H1 (cell line): ENCODE measurements around the gene USB1. TPM values are rescaled to one million over a fixed set of nuclear protein-coding genes. Genes with fewer than 3 reads are reported as not detected.

Experiments used
- CTCF ChIA-PET: fragments of 300-600 bp; sonication (Branson Sonifier 250); formaldehyde crosslinking; loops from one replicate; lab custom pipeline; 2021; ENCODE audit not compliant: partially characterized antibody; lab: Charles Lee
- POLR2A ChIA-PET: fragments of 300-600 bp; sonication (Branson Sonifier 250); formaldehyde crosslinking; loops from one replicate; lab custom pipeline; 2021; ENCODE audit warnings: inconsistent platforms; ENCODE audit not compliant: partially characterized antibody; lab: Charles Lee
- DNase-seq, 2 experiments: peaks; one replicate each; pipeline versions ENCODE4 v3.0.0 to v3.0.0-alpha.2; 2010 to 2022; ENCODE audit warnings: low spot score in 2 of 2, low read depth in 1 of 2, mixed read lengths in 1 of 2
- FAIRE-seq: peaks from 2 replicates; lab custom pipeline; 2011; peaks lifted over from hg19 to GRCh38; lab: Jason Lieb, UNC
- H2AFZ ChIP-seq: 2 replicates; pipeline ENCODE4 v1.8.1; 2012; ENCODE audit warnings: low read length, inconsistent platforms
- H2AK5ac ChIP-seq: 2 replicates; pipeline ENCODE4 v1.6.1; 2013; ENCODE audit warnings: low read depth, low read length
- H2BK120ac ChIP-seq: replicated peaks from 2 replicates; pipeline ENCODE3; 2013; ENCODE audit warnings: low read depth, low read length, inconsistent platforms
- H2BK12ac ChIP-seq: 2 replicates; pipeline ENCODE4 v1.6.1; 2013; ENCODE audit warnings: low read depth, low read length
- H2BK15ac ChIP-seq: 2 replicates; pipeline ENCODE4 v1.6.1; 2013; ENCODE audit warnings: low read length
- H2BK20ac ChIP-seq: 2 replicates; pipeline ENCODE4 v1.6.1; 2013; ENCODE audit warnings: low read length
- H2BK5ac ChIP-seq: 2 replicates; pipeline ENCODE4 v1.6.1; 2013; ENCODE audit warnings: low read depth, low read length
- H3K14ac ChIP-seq: 2 replicates; pipeline ENCODE4 v1.6.1; 2013; ENCODE audit warnings: inconsistent platforms; ENCODE audit not compliant: insufficient read length
- H3K18ac ChIP-seq: 2 replicates; pipeline ENCODE4 v1.6.1; 2013; ENCODE audit warnings: low read length; ENCODE audit errors: extremely low read depth
- H3K23ac ChIP-seq: 2 replicates; pipeline ENCODE4 v1.6.1; 2013; ENCODE audit warnings: inconsistent platforms; ENCODE audit not compliant: insufficient read length
- H3K23me2 ChIP-seq: 2 replicates; pipeline ENCODE4 v1.6.1; 2013; ENCODE audit warnings: low read depth, low read length
- H3K27ac ChIP-seq: 2 replicates; pipeline ENCODE4 v1.6.1; 2011; ENCODE audit warnings: low read depth, low read length, inconsistent platforms
- H3K27me3 ChIP-seq, 4 experiments: replicated peaks in 1 of 4; 1 replicate in 1 of 4; 2 replicates in 3 of 4; pipeline versions ENCODE4 v1.6.1 to v1.8.1; 2011 to 2013; ENCODE audit warnings: low read length in 3 of 4, mild to moderate bottlenecking in 3 of 4, inconsistent platforms in 2 of 4, mixed read lengths in 2 of 4, moderate library complexity in 1 of 4; ENCODE audit not compliant: control insufficient read depth in 3 of 4, insufficient read depth in 3 of 4; ENCODE audit errors: extremely low read depth in 1 of 4
- H3K36me3 ChIP-seq, 4 experiments: 2 replicates each; pipeline versions ENCODE4 v1.6.1 to v1.8.1; 2011 to 2013; ENCODE audit warnings: mild to moderate bottlenecking in 4 of 4, low read length in 3 of 4, moderate library complexity in 2 of 4, control low read depth in 1 of 4, inconsistent platforms in 1 of 4; ENCODE audit not compliant: insufficient read depth in 4 of 4, control insufficient read depth in 2 of 4
- H3K4ac ChIP-seq: replicated peaks from 2 replicates; pipeline ENCODE3; 2013; ENCODE audit warnings: low read length, low read depth, mixed read lengths, inconsistent platforms; ENCODE audit not compliant: insufficient read length
- H3K4me1 ChIP-seq, 4 experiments: replicated peaks in 1 of 4; 1 replicate in 1 of 4; 2 replicates in 3 of 4; pipeline versions ENCODE4 v1.6.1 to v1.8.1; 2011 to 2013; ENCODE audit warnings: low read length in 3 of 4, inconsistent platforms in 2 of 4, mixed read lengths in 1 of 4; ENCODE audit not compliant: insufficient read depth in 4 of 4, control insufficient read depth in 3 of 4
- H3K4me2 ChIP-seq, 2 experiments: 2 replicates each; pipeline versions ENCODE4 v1.6.1 to v1.8.1; 2011 to 2013; ENCODE audit warnings: low read depth in 2 of 2, low read length in 2 of 2, control low read depth in 1 of 2, inconsistent platforms in 1 of 2, mild to moderate bottlenecking in 1 of 2; ENCODE audit not compliant: insufficient read depth in 1 of 2
- H3K4me3 ChIP-seq, 4 experiments: fragments of 200-600, 300-600 bp in 1 of 4; sonication (generic), shearing (Covaris generic), sonication (Bioruptor Twin) in 1 of 4; 2 replicates each; pipeline versions ENCODE4 v1.5.1 to v1.8.1; 2011 to 2016; ENCODE audit warnings: low read length in 4 of 4, low read depth in 3 of 4, control low read depth in 2 of 4, inconsistent platforms in 2 of 4, mild to moderate bottlenecking in 2 of 4, mixed read lengths in 1 of 4, moderate library complexity in 1 of 4; ENCODE audit not compliant: insufficient read depth in 2 of 4; ENCODE audit errors: extremely low read depth in 1 of 4
- H3K56ac ChIP-seq: replicated peaks from 2 replicates; pipeline ENCODE3; 2013; ENCODE audit warnings: low read depth, mild to moderate bottlenecking, mixed read lengths, low read length, inconsistent platforms; ENCODE audit not compliant: insufficient read length
- H3K79me1 ChIP-seq: 2 replicates; pipeline ENCODE4 v1.6.1; 2013; ENCODE audit warnings: low read depth, low read length, control low read depth
- H3K79me2 ChIP-seq, 2 experiments: 2 replicates each; pipeline versions ENCODE4 v1.6.1 to v1.8.1; 2012 to 2013; ENCODE audit warnings: low read length in 2 of 2, mild to moderate bottlenecking in 2 of 2, inconsistent platforms in 1 of 2; ENCODE audit not compliant: insufficient read depth in 2 of 2, control insufficient read depth in 1 of 2
- H3K9ac ChIP-seq, 4 experiments: replicated peaks in 1 of 4; 1 replicate in 1 of 4; 2 replicates in 3 of 4; pipeline versions ENCODE4 v1.6.1 to v1.8.1; 2011 to 2013; ENCODE audit warnings: low read depth in 3 of 4, low read length in 3 of 4, control low read depth in 2 of 4, mild to moderate bottlenecking in 2 of 4, moderate library complexity in 2 of 4, inconsistent platforms in 1 of 4; ENCODE audit errors: extremely low read depth in 1 of 4
- H3K9me3 ChIP-seq, 2 experiments: 2 replicates each; pipeline versions ENCODE4 v1.6.1 to v1.8.1; 2012 to 2013; ENCODE audit warnings: mild to moderate bottlenecking in 2 of 2, moderate library complexity in 2 of 2, control low read depth in 1 of 2, inconsistent platforms in 1 of 2, low read depth in 1 of 2, low read length in 1 of 2, mixed read lengths in 1 of 2; ENCODE audit not compliant: insufficient read depth in 2 of 2
- H4K20me1 ChIP-seq, 2 experiments: replicated peaks in 1 of 2; 2 replicates each; pipeline versions ENCODE3 to v1.8.1; 2011 to 2013; ENCODE audit warnings: inconsistent platforms in 2 of 2, low read length in 2 of 2, mild to moderate bottlenecking in 1 of 2; ENCODE audit not compliant: insufficient read depth in 2 of 2, control insufficient read depth in 1 of 2
- H4K5ac ChIP-seq: 2 replicates; pipeline ENCODE4 v1.6.1; 2013; ENCODE audit warnings: low read length, low read depth, mixed read lengths, inconsistent platforms; ENCODE audit not compliant: insufficient read length
- H4K8ac ChIP-seq: 2 replicates; pipeline ENCODE4 v1.8.0; 2013; ENCODE audit warnings: mild to moderate bottlenecking, moderate library complexity, low read length, inconsistent platforms; ENCODE audit not compliant: insufficient read depth; ENCODE audit errors: extremely low read depth
- H4K91ac ChIP-seq: replicated peaks from 2 replicates; pipeline ENCODE3; 2013; ENCODE audit warnings: low read length, mixed read lengths, inconsistent platforms; ENCODE audit not compliant: insufficient read length
- BRCA1 ChIP-seq: IDR thresholded peaks from 2 replicates; pipeline ENCODE4 v1.6.1; 2012; ENCODE audit warnings: low read depth, low read length, improper control_type of control experiment
- YY1 ChIP-seq: IDR thresholded peaks from 2 replicates; pipeline ENCODE4 v1.6.1; 2011; ENCODE audit warnings: low read depth, mild to moderate bottlenecking, low read length
- WGBS, 2 experiments: shearing (Covaris generic) in 1 of 2; methylation state at CpG; one replicate each; pipeline versions ENCODE4 v1.1.6 to v1.1.7; 2013 to 2015; ENCODE audit warnings: low lambda C conversion rate in 2 of 2, mixed read lengths in 2 of 2, inconsistent platforms in 1 of 2, low coverage in 1 of 2, missing lambda C conversion rate in 1 of 2; ENCODE audit not compliant: insufficient replicate concordance in 2 of 2, insufficient coverage in 1 of 2, insufficient read length in 1 of 2; ENCODE audit errors: extremely low coverage in 1 of 2, missing lambda C conversion rate in 1 of 2; 5-methylcytosine and 5-hydroxymethylcytosine counted together
- polyA plus RNA-seq, 7 experiments: library from polyadenylated mRNA; depleted of rRNA in 3 of 7; stranded (reverse) in 5 of 7; unstranded in 2 of 7; fragments of >200 nt in 5 of 7; fragments of 200-250 nt in 2 of 7; gene quantifications; 1 replicate in 5 of 7; 2 replicates in 1 of 7; 4 replicates in 1 of 7; pipeline versions ENCODE4 v1.2.1 to v1.2.3, GENCODE V29; 2011 to 2013; ENCODE audit warnings: missing spikeins in 2 of 7, mixed read lengths in 2 of 7
- total RNA-seq: library from RNA; stranded (reverse); fragmentation: NEBNext Ultra II Directional; extraction: Animal tissue kit (Norgen Biotek cat#: 25700); gene quantifications from 2 replicates; pipeline ENCODE4 v1.2.1, GENCODE V29; 2021

Gene USB1
- total and polyA plus RNA-seq, 2 of the 8 experiments (the other 6 are each of a cell fraction or from before 2014, with no cell fraction given) = 65.4 to 75.9 TPM

- H3K23me2 ChIP-seq = no peaks in the 10 kb centered on the region
- no peaks in the 10 kb centered on the region for H3K9me3 ChIP-seq
- POLR2A ChIA-PET = interaction anchor here (1.6 kb wide), 1 partner anchor 72 kb away, joined by 4 read pairs; no protein-coding TSS in a partner anchor
- CTCF ChIA-PET = interaction anchor here (0.8 to 1.7 kb wide), 7 partner anchors 9 to 67 kb away, joined by 3 to 7 read pairs (median 4); no protein-coding TSS in a partner anchor
- DNase-seq (no peak), FAIRE-seq (no peak)
- peaks cover 0 to 4% (median 0%) of the 10 kb centered on the region in 4 experiments; a peak in 1 of 7 replicates for H3K4me1 ChIP-seq
- no peak overlapping the region for H3K14ac ChIP-seq
- 90% methylated on average over 5 of the region's 5 CpGs; no CpG with 5 or more reads in 1 of the 2 experiments for WGBS, 2 experiments
- no peak overlapping the region for H2BK5ac ChIP-seq
- no peaks in the 10 kb centered on the region for H3K79me1 ChIP-seq
- H2AK5ac ChIP-seq = no peak overlapping the region
- no peaks in the 10 kb centered on the region for H3K36me3 ChIP-seq
- no peak overlapping the region for H3K56ac ChIP-seq
- no peak overlapping the region for H4K5ac ChIP-seq
- no peak overlapping the region for H4K8ac ChIP-seq
- H2BK20ac ChIP-seq = no peak overlapping the region
- H3K4ac ChIP-seq = no peak overlapping the region
- no peak overlapping the region for H4K91ac ChIP-seq
- no peak overlapping the region for H2AFZ ChIP-seq
- no peak overlapping the region for H2BK15ac ChIP-seq
- no peaks in the 10 kb centered on the region for H3K27me3 ChIP-seq
- no peak overlapping the region for H3K4me3 ChIP-seq
- no peaks in the 10 kb centered on the region for H4K20me1 ChIP-seq
- no peak overlapping the region for H2BK120ac ChIP-seq
- no peak for TF ChIP-seq YY1
- TF ChIP-seq BRCA1 = no peak
- TF ChIP-seq, all 59 proteins: peak for 0
- H3K23ac ChIP-seq = no peak overlapping the region
- no peak overlapping the region for H3K27ac ChIP-seq
- H3K9ac ChIP-seq = no peak overlapping the region
- H3K18ac ChIP-seq = no peak overlapping the region
- no peak overlapping the region for H2BK12ac ChIP-seq
- no peaks in the 10 kb centered on the region for H3K79me2 ChIP-seq
- H3K4me2 ChIP-seq = no peak overlapping the region
Observed at GRCh38 chr16:58056580-58056979, 55.4 kb downstream of the USB1 start.
